ENCODE results near the gene NUDT12. TPM values are rescaled to one million over a fixed set of nuclear protein-coding genes. Genes with fewer than 3 reads are reported as not detected.

Gene NUDT12
- total and polyA plus RNA-seq, 2 of the 13 experiments (the other 11 are each of a cell fraction or from before 2014, with no cell fraction given), result 2.3 to 5.4 TPM

GRCh38 chr5:103601314-103601713 lies 38.7 kb upstream of the NUDT12 start (continued):
- TF ChIP-seq ZHX2 (IDR thresholded peaks at IDR 0.05; ENCODE audit: low read depth), result no peak
- TF ChIP-seq ZHX2 (CRISPR knock-in tag; IDR thresholded peaks at IDR 0.05; ENCODE audit: borderline replicate concordance), result no peak
- TF ChIP-seq NCOA1 (CRISPR knock-in tag; IDR thresholded peaks at IDR 0.05), result no peak
- TF ChIP-seq HDAC1 (CRISPR knock-in tag; IDR thresholded peaks at IDR 0.05), result no peak
- no peak for TF ChIP-seq HNF4A (CRISPR knock-in tag; IDR thresholded peaks at IDR 0.05)

- Histone ChIP-seq H3K9ac (ENCODE audit: insufficient read depth, low read depth, low read length) (no peak overlapping the region), H3K4me1 (ENCODE audit: insufficient read depth, low read length) (peaks cover 6% of the 10 kb centered on the region; the same call in 1 of the 2 replicates), H3K79me2 (ENCODE audit: insufficient read depth, low read length) (no peaks in the 10 kb centered on the region), H2AFZ (ENCODE audit: low read length) (no peak overlapping the region), H4K20me1 (ENCODE audit: insufficient read depth, low read length) (no peaks in the 10 kb centered on the region), H3K27ac (ENCODE audit: extremely low read length, insufficient read depth, low read length) (no peak overlapping the region), H3K4me3 (replicated peaks in 1 of 3; ENCODE audit: insufficient read depth in 1 of 3, low read depth in 2 of 3, low read length in 3 of 3) (no peak overlapping the region), H3K27me3 (ENCODE audit: control insufficient read depth in 1 of 2, insufficient read depth in 2 of 2, low read length in 2 of 2) (no peaks in the 10 kb centered on the region), H3K36me3 (replicated peaks in 1 of 2; ENCODE audit: control insufficient read depth in 1 of 2, insufficient read depth in 2 of 2, low read length in 2 of 2) (no peaks in the 10 kb centered on the region), H3K4me2 (ENCODE audit: low read depth, low read length) (no peak overlapping the region), H3K9me3 (ENCODE audit: low read length) (no peaks in the 10 kb centered on the region)
- intact Hi-C loops (cut with micrococcal nuclease; ENCODE audit: unreplicated experiment), result no loop called here
- 3% methylated on average over 1 of the region's 1 CpG for WGBS (ENCODE audit: low lambda C conversion rate)
- no peak for TF ChIP-seq ZSCAN31 (CRISPR knock-in tag; IDR thresholded peaks at IDR 0.05; ENCODE audit: low read depth)
- ChIA-PET POLR2A (no interaction called here), CTCF (ENCODE audit: low intra/inter-chr PET ratio, low total read pairs) (no interaction called here)
- no peak for ATAC-seq
- no TSS peak for BruUV-seq (replicated peaks)
- DNase-seq (ENCODE audit: low spot score), result no peak
- in situ Hi-C loops (cut with HindIII; ENCODE audit: extremely low pct_ligation_motif_present, low pct_unique_long_range_greater_than_20kb), result no loop called here
- FAIRE-seq, result no peak
These were observed 37.5 kb upstream of the NUDT12 start for GRCh38 chr5:103600086-103600485.
